GM23338 (cell line): ENCODE results near the gene LMNTD2. TPM values are rescaled to one million over a fixed set of nuclear protein-coding genes. Genes with fewer than 3 reads are reported as not detected.

Experiments used
- ATAC-seq: fragments of 200-7000 bp; cut with Tn5 transposase; 3 replicates; pipeline ENCODE4 v1.9.1; 2020
- DNase-seq: peaks from one replicate; pipeline ENCODE4 v3.0.0-alpha.2; 2015; ENCODE audit warnings: low spot score
- H2AFZ ChIP-seq: fragments of 200-600 bp; sonication (generic); 2 replicates; pipeline ENCODE4 v1.8.0; 2016; ENCODE audit warnings: antibody characterized with exemption, mild to moderate bottlenecking, moderate library complexity
- H3F3A ChIP-seq: fragments of 200-600 bp; sonication (generic); replicated peaks from 2 replicates; pipeline ENCODE4 v1.8.0; 2017; ENCODE audit warnings: antibody characterized with exemption, mixed run types, low read depth
- H3K27ac ChIP-seq: fragments of 200-600 bp; sonication (generic); 2 replicates; pipeline ENCODE4 v1.6.1; 2016; ENCODE audit warnings: low read depth
- H3K27me3 ChIP-seq: fragments of 200-600 bp; sonication (generic); 2 replicates; pipeline ENCODE4 v1.8.0; 2016; ENCODE audit warnings: mild to moderate bottlenecking, mixed run types, moderate library complexity; ENCODE audit not compliant: insufficient read depth
- H3K36me3 ChIP-seq: fragments of 200-600 bp; sonication (generic); 2 replicates; pipeline ENCODE4 v1.8.0; 2016; ENCODE audit warnings: mild to moderate bottlenecking; ENCODE audit not compliant: insufficient read depth
- H3K4me1 ChIP-seq: fragments of 200-600 bp; sonication (generic); 2 replicates; pipeline ENCODE4 v1.8.0; 2016; ENCODE audit warnings: mild to moderate bottlenecking, moderate library complexity; ENCODE audit not compliant: insufficient read depth
- H3K4me2 ChIP-seq: fragments of 200-600 bp; sonication (generic); 2 replicates; pipeline ENCODE4 v1.7.1; 2017; ENCODE audit warnings: mixed run types
- H3K4me3 ChIP-seq: fragments of 200-600 bp; sonication (generic); 2 replicates; pipeline ENCODE4 v1.6.1; 2016; ENCODE audit warnings: mixed run types
- H3K79me2 ChIP-seq: fragments of 200-600 bp; sonication (generic); replicated peaks from 2 replicates; pipeline ENCODE4 v1.8.0; 2017; ENCODE audit warnings: mild to moderate bottlenecking; ENCODE audit not compliant: insufficient read depth
- H3K9me2 ChIP-seq: fragments of 200-600 bp; sonication (generic); 2 replicates; pipeline ENCODE4 v1.8.0; 2017; ENCODE audit not compliant: insufficient read depth
- H4K20me1 ChIP-seq: fragments of 200-600 bp; sonication (generic); replicated peaks from 2 replicates; pipeline ENCODE4 v1.8.0; 2017; ENCODE audit warnings: mild to moderate bottlenecking; ENCODE audit not compliant: insufficient read depth
- H3K27ac Mint-ChIP-seq: 2 replicates; pipeline ENCODE4 v1.8.0; 2020; ENCODE audit warnings: inconsistent platforms, mild to moderate bottlenecking, moderate library complexity, mixed read lengths
- H3K27me3 Mint-ChIP-seq: 3 replicates; pipeline ENCODE4 v1.8.0; 2022; ENCODE audit warnings: low read depth, mild to moderate bottlenecking, moderate library complexity, mixed read lengths, inconsistent platforms; ENCODE audit not compliant: insufficient read depth, poor library complexity
- H3K36me3 Mint-ChIP-seq: 3 replicates; pipeline ENCODE4 v1.8.0; 2021; ENCODE audit warnings: low read depth, mild to moderate bottlenecking, inconsistent platforms, moderate library complexity, mixed read lengths
- H3K4me1 Mint-ChIP-seq: 3 replicates; pipeline ENCODE4 v1.8.0; 2020; ENCODE audit warnings: mild to moderate bottlenecking, inconsistent platforms, mixed read lengths
- H3K4me3 Mint-ChIP-seq: 3 replicates; pipeline ENCODE4 v1.8.0; 2021; ENCODE audit warnings: moderate library complexity, mild to moderate bottlenecking, inconsistent platforms, mixed read lengths
- H3K9me3 Mint-ChIP-seq: 3 replicates; pipeline ENCODE4 v1.8.0; 2020; ENCODE audit warnings: moderate library complexity, mild to moderate bottlenecking, inconsistent platforms, mixed read lengths
- CREB1 ChIP-seq: fragments of 250-450 bp; sonication (Bioruptor Pico); IDR thresholded peaks from 2 replicates; pipeline ENCODE4 v1.5.0; 2020; ENCODE audit warnings: low read depth, mild to moderate bottlenecking, moderate library complexity
- CTCF ChIP-seq, 2 experiments: fragments of 200-600 bp in 1 of 2; sonication (generic) in 1 of 2; conservative IDR thresholded peaks; 2 replicates each; pipeline versions ENCODE4 v1.5.1 to v1.6.1; 2016 to 2017; ENCODE audit warnings: antibody characterized with exemption in 2 of 2, low read depth in 2 of 2, mild to moderate bottlenecking in 2 of 2, moderate library complexity in 1 of 2
- JUNB ChIP-seq: IDR thresholded peaks from one replicate; pipeline ENCODE4 v1.6.1; 2016; ENCODE audit warnings: antibody characterized with exemption; ENCODE audit not compliant: unreplicated experiment
- NANOG ChIP-seq: IDR thresholded peaks from 2 replicates; pipeline ENCODE4 v1.6.1; 2016; ENCODE audit warnings: antibody characterized with exemption, borderline replicate concordance
- POLR2AphosphoS5 ChIP-seq: IDR thresholded peaks from 2 replicates; pipeline ENCODE4 v1.6.1; 2016; ENCODE audit warnings: antibody characterized with exemption, low read depth
- STAT1 ChIP-seq: IDR thresholded peaks from one replicate; pipeline ENCODE4 v1.6.1; 2016; ENCODE audit warnings: antibody characterized with exemption; ENCODE audit not compliant: unreplicated experiment
- polyA plus RNA-seq: library from polyadenylated mRNA; unstranded; fragments of >200 nt; fragmentation: Nextera tagmentation; extraction: Ambion mirVana; gene quantifications from 2 replicates; pipeline ENCODE4 v1.2.1, GENCODE V29; 2016
- total RNA-seq: library from RNA; depleted of rRNA; stranded (reverse); fragments of >200 nt; shearing (Covaris generic); gene quantifications from 2 replicates; pipeline ENCODE4 v1.2.3, GENCODE V29; 2014
- TF ChIP-seq, protein P1 (sequence below): fragments of 250-450 bp; sonication (Bioruptor Pico); IDR thresholded peaks from 2 replicates; pipeline ENCODE4 v1.5.0; 2020; ENCODE audit warnings: mild to moderate bottlenecking, moderate library complexity
- TF ChIP-seq, protein P2 (sequence below): IDR thresholded peaks from 2 replicates; pipeline ENCODE4 v1.6.1; 2016; ENCODE audit warnings: antibody characterized with exemption
- TF ChIP-seq, protein P3 (sequence below): IDR thresholded peaks from one replicate; pipeline ENCODE4 v1.6.1; 2018; ENCODE audit warnings: antibody characterized with exemption; ENCODE audit not compliant: unreplicated experiment

Gene LMNTD2
- total and polyA plus RNA-seq, 2 experiments from 2014 or later: 1.3 to 2.1 TPM

DNA sequence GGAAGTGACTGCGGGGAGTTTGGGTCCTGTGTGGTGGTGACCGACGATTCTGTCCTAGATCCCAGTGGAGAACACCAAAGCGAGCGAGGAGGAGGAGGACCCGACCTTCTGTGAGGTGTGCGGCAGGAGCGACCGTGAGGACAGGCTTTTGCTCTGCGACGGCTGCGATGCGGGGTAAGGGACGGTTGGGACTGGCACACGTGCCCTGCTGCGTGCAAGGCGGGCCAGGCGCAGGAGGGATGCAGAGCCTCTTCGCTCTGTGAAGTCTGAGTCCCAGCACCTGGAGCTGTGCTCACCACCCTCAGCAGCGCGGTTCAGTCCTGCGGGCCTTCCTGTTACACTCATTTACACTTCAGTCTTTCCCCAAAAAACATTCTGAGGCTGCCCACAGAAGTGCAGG is 32.0 kb upstream of the LMNTD2 start:
- peaks cover 83% of the 10 kb centered on the region for H3K36me3 Mint-ChIP-seq
- ATAC-seq (no peak), DNase-seq (no peak)
- H3K4me3 Mint-ChIP-seq: no peak overlapping the region; the same call in 2 of the 3 replicates
- Histone ChIP-seq H3K4me2 (no peak overlapping the region), H3K79me2 (peaks cover 19% of the 10 kb centered on the region; the same call in 1 of the 2 replicates), H3K4me3 (no peak overlapping the region), H3K36me3 (peaks cover 22% of the 10 kb centered on the region; the same call in 1 of the 2 replicates), H3K9me2 (no peaks in the 10 kb centered on the region), H3F3A (peaks cover 19% of the 10 kb centered on the region), H3K4me1 (no peaks in the 10 kb centered on the region), H2AFZ (no peak overlapping the region), H3K27me3 (no peaks in the 10 kb centered on the region), H4K20me1 (peaks cover 24% of the 10 kb centered on the region), H3K27ac (no peak overlapping the region)
- H3K27ac Mint-ChIP-seq: no peak overlapping the region
- H3K4me1 Mint-ChIP-seq: no peaks in the 10 kb centered on the region; the same call in 2 of the 3 replicates
- no peaks in the 10 kb centered on the region; the same call in none of the 3 replicates for H3K9me3 Mint-ChIP-seq
- H3K27me3 Mint-ChIP-seq: peaks cover 18% of the 10 kb centered on the region
- no peak for TF ChIP-seq STAT1
- TF ChIP-seq CREB1 (CRISPR knock-in tag): no peak

DNA sequence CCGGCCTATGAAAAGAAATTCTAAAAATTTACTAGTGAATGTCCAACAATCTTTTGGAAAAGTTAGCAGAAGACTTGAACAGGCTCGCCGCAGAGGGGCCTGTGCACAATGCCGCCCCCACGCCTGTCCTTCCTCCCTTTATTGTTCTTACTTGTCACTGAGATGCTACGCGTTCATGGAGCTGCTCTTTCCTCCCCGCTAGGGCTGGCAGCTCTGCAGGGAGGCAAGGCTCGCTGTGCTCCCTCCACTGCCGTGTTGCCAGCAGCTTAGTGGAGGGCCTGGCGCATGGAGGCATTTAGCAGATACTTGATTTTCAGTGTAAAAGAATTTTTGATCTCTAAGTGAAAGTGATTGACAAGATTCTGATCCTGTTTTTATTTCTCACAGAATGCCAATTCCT is 30.5 kb upstream of the LMNTD2 start:
- H3K36me3 ChIP-seq: peaks cover 22% of the 10 kb centered on the region; the same call in 1 of the 2 replicates
- no peak overlapping the region for H3K4me2 ChIP-seq
- peaks cover 19% of the 10 kb centered on the region; the same call in 1 of the 2 replicates for H3K79me2 ChIP-seq
- H3F3A ChIP-seq: peaks cover 19% of the 10 kb centered on the region
- Mint-ChIP-seq H3K9me3 (no peaks in the 10 kb centered on the region; the same call in 2 of the 3 replicates), H3K36me3 (peaks cover 81% of the 10 kb centered on the region), H3K27ac (no peak overlapping the region), H3K4me3 (no peak overlapping the region), H3K27me3 (peaks cover 14% of the 10 kb centered on the region), H3K4me1 (no peaks in the 10 kb centered on the region; the same call in 2 of the 3 replicates)
- H3K27me3 ChIP-seq: no peaks in the 10 kb centered on the region
- no peak for DNase-seq
- H3K27ac ChIP-seq: peak overlapping the region; percentile 59; the same call in 1 of the 2 replicates
- H3K4me1 ChIP-seq: no peaks in the 10 kb centered on the region
- peaks cover 23% of the 10 kb centered on the region for H4K20me1 ChIP-seq
- no peak for ATAC-seq
- H3K9me2 ChIP-seq: no peaks in the 10 kb centered on the region
- H3K4me3 ChIP-seq: no peak overlapping the region
- no peak overlapping the region for H2AFZ ChIP-seq
- TF ChIP-seq, protein P1, sequence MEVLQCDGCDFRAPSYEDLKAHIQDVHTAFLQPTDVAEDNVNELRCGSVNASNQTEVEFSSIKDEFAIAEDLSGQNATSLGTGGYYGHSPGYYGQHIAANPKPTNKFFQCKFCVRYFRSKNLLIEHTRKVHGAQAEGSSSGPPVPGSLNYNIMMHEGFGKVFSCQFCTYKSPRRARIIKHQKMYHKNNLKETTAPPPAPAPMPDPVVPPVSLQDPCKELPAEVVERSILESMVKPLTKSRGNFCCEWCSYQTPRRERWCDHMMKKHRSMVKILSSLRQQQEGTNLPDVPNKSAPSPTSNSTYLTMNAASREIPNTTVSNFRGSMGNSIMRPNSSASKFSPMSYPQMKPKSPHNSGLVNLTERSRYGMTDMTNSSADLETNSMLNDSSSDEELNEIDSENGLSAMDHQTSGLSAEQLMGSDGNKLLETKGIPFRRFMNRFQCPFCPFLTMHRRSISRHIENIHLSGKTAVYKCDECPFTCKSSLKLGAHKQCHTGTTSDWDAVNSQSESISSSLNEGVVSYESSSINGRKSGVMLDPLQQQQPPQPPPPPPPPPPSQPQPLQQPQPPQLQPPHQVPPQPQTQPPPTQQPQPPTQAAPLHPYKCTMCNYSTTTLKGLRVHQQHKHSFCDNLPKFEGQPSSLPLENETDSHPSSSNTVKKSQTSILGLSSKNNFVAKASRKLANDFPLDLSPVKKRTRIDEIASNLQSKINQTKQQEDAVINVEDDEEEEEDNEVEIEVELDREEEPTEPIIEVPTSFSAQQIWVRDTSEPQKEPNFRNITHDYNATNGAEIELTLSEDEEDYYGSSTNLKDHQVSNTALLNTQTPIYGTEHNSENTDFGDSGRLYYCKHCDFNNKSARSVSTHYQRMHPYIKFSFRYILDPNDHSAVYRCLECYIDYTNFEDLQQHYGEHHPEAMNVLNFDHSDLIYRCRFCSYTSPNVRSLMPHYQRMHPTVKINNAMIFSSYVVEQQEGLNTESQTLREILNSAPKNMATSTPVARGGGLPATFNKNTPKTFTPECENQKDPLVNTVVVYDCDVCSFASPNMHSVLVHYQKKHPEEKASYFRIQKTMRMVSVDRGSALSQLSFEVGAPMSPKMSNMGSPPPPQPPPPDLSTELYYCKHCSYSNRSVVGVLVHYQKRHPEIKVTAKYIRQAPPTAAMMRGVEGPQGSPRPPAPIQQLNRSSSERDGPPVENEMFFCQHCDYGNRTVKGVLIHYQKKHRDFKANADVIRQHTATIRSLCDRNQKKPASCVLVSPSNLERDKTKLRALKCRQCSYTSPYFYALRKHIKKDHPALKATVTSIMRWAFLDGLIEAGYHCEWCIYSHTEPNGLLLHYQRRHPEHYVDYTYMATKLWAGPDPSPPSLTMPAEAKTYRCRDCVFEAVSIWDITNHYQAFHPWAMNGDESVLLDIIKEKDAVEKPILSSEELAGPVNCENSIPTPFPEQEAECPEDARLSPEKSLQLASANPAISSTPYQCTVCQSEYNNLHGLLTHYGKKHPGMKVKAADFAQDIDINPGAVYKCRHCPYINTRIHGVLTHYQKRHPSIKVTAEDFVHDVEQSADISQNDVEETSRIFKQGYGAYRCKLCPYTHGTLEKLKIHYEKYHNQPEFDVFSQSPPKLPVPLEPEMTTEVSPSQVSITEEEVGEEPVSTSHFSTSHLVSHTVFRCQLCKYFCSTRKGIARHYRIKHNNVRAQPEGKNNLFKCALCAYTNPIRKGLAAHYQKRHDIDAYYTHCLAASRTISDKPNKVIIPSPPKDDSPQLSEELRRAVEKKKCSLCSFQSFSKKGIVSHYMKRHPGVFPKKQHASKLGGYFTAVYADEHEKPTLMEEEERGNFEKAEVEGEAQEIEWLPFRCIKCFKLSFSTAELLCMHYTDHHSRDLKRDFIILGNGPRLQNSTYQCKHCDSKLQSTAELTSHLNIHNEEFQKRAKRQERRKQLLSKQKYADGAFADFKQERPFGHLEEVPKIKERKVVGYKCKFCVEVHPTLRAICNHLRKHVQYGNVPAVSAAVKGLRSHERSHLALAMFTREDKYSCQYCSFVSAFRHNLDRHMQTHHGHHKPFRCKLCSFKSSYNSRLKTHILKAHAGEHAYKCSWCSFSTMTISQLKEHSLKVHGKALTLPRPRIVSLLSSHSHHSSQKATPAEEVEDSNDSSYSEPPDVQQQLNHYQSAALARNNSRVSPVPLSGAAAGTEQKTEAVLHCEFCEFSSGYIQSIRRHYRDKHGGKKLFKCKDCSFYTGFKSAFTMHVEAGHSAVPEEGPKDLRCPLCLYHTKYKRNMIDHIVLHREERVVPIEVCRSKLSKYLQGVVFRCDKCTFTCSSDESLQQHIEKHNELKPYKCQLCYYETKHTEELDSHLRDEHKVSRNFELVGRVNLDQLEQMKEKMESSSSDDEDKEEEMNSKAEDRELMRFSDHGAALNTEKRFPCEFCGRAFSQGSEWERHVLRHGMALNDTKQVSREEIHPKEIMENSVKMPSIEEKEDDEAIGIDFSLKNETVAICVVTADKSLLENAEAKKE (CRISPR knock-in tag): no peak
- TF ChIP-seq NANOG (no peak), JUNB (no peak), POLR2AphosphoS5 (no peak), CTCF (conservative IDR thresholded peaks at IDR 0.05; ENCODE audit: low read depth in 2 of 2) (no peak)
- TF ChIP-seq, protein P2, sequence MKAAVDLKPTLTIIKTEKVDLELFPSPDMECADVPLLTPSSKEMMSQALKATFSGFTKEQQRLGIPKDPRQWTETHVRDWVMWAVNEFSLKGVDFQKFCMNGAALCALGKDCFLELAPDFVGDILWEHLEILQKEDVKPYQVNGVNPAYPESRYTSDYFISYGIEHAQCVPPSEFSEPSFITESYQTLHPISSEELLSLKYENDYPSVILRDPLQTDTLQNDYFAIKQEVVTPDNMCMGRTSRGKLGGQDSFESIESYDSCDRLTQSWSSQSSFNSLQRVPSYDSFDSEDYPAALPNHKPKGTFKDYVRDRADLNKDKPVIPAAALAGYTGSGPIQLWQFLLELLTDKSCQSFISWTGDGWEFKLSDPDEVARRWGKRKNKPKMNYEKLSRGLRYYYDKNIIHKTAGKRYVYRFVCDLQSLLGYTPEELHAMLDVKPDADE: no peak
- TF ChIP-seq, protein P3, sequence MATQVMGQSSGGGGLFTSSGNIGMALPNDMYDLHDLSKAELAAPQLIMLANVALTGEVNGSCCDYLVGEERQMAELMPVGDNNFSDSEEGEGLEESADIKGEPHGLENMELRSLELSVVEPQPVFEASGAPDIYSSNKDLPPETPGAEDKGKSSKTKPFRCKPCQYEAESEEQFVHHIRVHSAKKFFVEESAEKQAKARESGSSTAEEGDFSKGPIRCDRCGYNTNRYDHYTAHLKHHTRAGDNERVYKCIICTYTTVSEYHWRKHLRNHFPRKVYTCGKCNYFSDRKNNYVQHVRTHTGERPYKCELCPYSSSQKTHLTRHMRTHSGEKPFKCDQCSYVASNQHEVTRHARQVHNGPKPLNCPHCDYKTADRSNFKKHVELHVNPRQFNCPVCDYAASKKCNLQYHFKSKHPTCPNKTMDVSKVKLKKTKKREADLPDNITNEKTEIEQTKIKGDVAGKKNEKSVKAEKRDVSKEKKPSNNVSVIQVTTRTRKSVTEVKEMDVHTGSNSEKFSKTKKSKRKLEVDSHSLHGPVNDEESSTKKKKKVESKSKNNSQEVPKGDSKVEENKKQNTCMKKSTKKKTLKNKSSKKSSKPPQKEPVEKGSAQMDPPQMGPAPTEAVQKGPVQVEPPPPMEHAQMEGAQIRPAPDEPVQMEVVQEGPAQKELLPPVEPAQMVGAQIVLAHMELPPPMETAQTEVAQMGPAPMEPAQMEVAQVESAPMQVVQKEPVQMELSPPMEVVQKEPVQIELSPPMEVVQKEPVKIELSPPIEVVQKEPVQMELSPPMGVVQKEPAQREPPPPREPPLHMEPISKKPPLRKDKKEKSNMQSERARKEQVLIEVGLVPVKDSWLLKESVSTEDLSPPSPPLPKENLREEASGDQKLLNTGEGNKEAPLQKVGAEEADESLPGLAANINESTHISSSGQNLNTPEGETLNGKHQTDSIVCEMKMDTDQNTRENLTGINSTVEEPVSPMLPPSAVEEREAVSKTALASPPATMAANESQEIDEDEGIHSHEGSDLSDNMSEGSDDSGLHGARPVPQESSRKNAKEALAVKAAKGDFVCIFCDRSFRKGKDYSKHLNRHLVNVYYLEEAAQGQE: no peak
